ENCODE results near the gene TRIO. TPM values are rescaled to one million over a fixed set of nuclear protein-coding genes. Genes with fewer than 3 reads are reported as not detected.

Gene TRIO
- polyA plus RNA-seq, 1 of the 3 experiments (the other 2 are of a cell fraction), result 229 TPM

- H3K9me2 ChIP-seq, result no peaks in the 10 kb centered on the region
- DNase-seq, result no peak
- no peaks in the 10 kb centered on the region for H3K27me3 ChIP-seq (ENCODE audit: insufficient read depth)
- no peak overlapping the region for H3K4me3 ChIP-seq (ENCODE audit: low read depth in 2 of 2, low read length in 1 of 2)
- no peak overlapping the region for H3K9ac ChIP-seq
- WGBS (ENCODE audit: low lambda C conversion rate), result 60% methylated on average over 3 of the region's 3 CpGs
- H4K20me1 ChIP-seq (ENCODE audit: insufficient read depth), result peaks cover 100% of the 10 kb centered on the region
- H3K9me3 ChIP-seq, result no peaks in the 10 kb centered on the region
- ChIA-PET POLR2A (no interaction called here), CTCF (interaction anchor here (0.9 to 1.4 kb wide), 2 partner anchors 119 to 120 kb away, joined by 3 to 4 read pairs; no protein-coding TSS in a partner anchor)
- no peak overlapping the region for H2AFZ ChIP-seq (ENCODE audit: low read depth)
- peaks cover 0 to 3% of the 10 kb centered on the region in 2 experiments for H3K36me3 ChIP-seq (replicated peaks in 1 of 2; ENCODE audit: control insufficient read depth in 1 of 2, insufficient read depth in 2 of 2, low read length in 1 of 2)
- peaks cover 42% of the 10 kb centered on the region for H3F3A ChIP-seq (replicated peaks; ENCODE audit: insufficient read depth)
- no peak overlapping the region for H3K27ac ChIP-seq (ENCODE audit: low read depth in 2 of 2, low read length in 1 of 2)
- no peak overlapping the region for H3K4me2 ChIP-seq
- H3K4me1 ChIP-seq (ENCODE audit: control insufficient read depth in 1 of 2, insufficient read depth in 2 of 2, low read depth in 1 of 2, low read length in 1 of 2), result peaks cover 61 to 84% of the 10 kb centered on the region in 2 experiments
- no peak for TF ChIP-seq FOXM1 (IDR thresholded peaks at IDR 0.05; ENCODE audit: low read depth)
- no peak for TF ChIP-seq EP300 (IDR thresholded peaks at IDR 0.05; ENCODE audit: borderline replicate concordance in 1 of 2, low read depth in 1 of 2, low read length in 1 of 2)
- no peak for TF ChIP-seq TEAD4 (IDR thresholded peaks at IDR 0.05; ENCODE audit: borderline replicate concordance, insufficient read depth)
- TF ChIP-seq SMC3 (IDR thresholded peaks at IDR 0.05; ENCODE audit: low read depth, low read length), result no peak
- no peak for TF ChIP-seq JUND (IDR thresholded peaks at IDR 0.05)
- no peak for TF ChIP-seq NRF1 (IDR thresholded peaks at IDR 0.05; ENCODE audit: low read depth, low read length)
- TF ChIP-seq, protein P1, sequence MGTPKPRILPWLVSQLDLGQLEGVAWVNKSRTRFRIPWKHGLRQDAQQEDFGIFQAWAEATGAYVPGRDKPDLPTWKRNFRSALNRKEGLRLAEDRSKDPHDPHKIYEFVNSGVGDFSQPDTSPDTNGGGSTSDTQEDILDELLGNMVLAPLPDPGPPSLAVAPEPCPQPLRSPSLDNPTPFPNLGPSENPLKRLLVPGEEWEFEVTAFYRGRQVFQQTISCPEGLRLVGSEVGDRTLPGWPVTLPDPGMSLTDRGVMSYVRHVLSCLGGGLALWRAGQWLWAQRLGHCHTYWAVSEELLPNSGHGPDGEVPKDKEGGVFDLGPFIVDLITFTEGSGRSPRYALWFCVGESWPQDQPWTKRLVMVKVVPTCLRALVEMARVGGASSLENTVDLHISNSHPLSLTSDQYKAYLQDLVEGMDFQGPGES (IDR thresholded peaks at IDR 0.05; ENCODE audit: low read depth, low read length), result no peak
- TF ChIP-seq GATA2 (CRISPR knock-in tag; IDR thresholded peaks at IDR 0.05), result no peak
- TF ChIP-seq, protein P2, sequence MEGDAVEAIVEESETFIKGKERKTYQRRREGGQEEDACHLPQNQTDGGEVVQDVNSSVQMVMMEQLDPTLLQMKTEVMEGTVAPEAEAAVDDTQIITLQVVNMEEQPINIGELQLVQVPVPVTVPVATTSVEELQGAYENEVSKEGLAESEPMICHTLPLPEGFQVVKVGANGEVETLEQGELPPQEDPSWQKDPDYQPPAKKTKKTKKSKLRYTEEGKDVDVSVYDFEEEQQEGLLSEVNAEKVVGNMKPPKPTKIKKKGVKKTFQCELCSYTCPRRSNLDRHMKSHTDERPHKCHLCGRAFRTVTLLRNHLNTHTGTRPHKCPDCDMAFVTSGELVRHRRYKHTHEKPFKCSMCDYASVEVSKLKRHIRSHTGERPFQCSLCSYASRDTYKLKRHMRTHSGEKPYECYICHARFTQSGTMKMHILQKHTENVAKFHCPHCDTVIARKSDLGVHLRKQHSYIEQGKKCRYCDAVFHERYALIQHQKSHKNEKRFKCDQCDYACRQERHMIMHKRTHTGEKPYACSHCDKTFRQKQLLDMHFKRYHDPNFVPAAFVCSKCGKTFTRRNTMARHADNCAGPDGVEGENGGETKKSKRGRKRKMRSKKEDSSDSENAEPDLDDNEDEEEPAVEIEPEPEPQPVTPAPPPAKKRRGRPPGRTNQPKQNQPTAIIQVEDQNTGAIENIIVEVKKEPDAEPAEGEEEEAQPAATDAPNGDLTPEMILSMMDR (IDR thresholded peaks at IDR 0.05), result no peak
- no peak for TF ChIP-seq FOXJ3 (CRISPR knock-in tag; IDR thresholded peaks at IDR 0.05)
- no peak for TF ChIP-seq RXRA (IDR thresholded peaks at IDR 0.05; ENCODE audit: borderline replicate concordance, low read depth)
- TF ChIP-seq PBX3 (IDR thresholded peaks at IDR 0.05), result no peak
- TF ChIP-seq, protein P3, sequence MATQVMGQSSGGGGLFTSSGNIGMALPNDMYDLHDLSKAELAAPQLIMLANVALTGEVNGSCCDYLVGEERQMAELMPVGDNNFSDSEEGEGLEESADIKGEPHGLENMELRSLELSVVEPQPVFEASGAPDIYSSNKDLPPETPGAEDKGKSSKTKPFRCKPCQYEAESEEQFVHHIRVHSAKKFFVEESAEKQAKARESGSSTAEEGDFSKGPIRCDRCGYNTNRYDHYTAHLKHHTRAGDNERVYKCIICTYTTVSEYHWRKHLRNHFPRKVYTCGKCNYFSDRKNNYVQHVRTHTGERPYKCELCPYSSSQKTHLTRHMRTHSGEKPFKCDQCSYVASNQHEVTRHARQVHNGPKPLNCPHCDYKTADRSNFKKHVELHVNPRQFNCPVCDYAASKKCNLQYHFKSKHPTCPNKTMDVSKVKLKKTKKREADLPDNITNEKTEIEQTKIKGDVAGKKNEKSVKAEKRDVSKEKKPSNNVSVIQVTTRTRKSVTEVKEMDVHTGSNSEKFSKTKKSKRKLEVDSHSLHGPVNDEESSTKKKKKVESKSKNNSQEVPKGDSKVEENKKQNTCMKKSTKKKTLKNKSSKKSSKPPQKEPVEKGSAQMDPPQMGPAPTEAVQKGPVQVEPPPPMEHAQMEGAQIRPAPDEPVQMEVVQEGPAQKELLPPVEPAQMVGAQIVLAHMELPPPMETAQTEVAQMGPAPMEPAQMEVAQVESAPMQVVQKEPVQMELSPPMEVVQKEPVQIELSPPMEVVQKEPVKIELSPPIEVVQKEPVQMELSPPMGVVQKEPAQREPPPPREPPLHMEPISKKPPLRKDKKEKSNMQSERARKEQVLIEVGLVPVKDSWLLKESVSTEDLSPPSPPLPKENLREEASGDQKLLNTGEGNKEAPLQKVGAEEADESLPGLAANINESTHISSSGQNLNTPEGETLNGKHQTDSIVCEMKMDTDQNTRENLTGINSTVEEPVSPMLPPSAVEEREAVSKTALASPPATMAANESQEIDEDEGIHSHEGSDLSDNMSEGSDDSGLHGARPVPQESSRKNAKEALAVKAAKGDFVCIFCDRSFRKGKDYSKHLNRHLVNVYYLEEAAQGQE (IDR thresholded peaks at IDR 0.05; ENCODE audit: low read depth, low read length), result no peak
- no peak for TF ChIP-seq USF2 (IDR thresholded peaks at IDR 0.05; ENCODE audit: borderline replicate concordance, low read depth, low read length)
- no peak for TF ChIP-seq POLR2AphosphoS5 (IDR thresholded peaks at IDR 0.05; ENCODE audit: low read depth, low read length)
- no peak for TF ChIP-seq MAX (IDR thresholded peaks at IDR 0.05; ENCODE audit: low read depth)
- no peak for TF ChIP-seq RCOR1 (IDR thresholded peaks at IDR 0.05; ENCODE audit: low read length)
- peaks cover 100% of the 10 kb centered on the region for H3K79me2 ChIP-seq (ENCODE audit: insufficient read depth)
Observed at GRCh38 chr5:14151416-14151815, 8.3 kb downstream of the TRIO start.
